PC-9 (cell line): Measurements from ENCODE around the gene MYO3B. TPM values are rescaled to one million over a fixed set of nuclear protein-coding genes. Genes with fewer than 3 reads are reported as not detected.

Experiments
- BruUV-seq: library from RNA; stranded (reverse); fragments of 400-500 nt; replicated peaks from 2 replicates; lab custom pipeline; 2021; lab: Mats Ljungman, UMichigan
- CTCF ChIA-PET: fragments of 300-600 bp; sonication (Branson Sonifier 250); formaldehyde crosslinking; loops from one replicate; lab custom pipeline; 2022; ENCODE audit warnings: antibody characterized with exemption; lab: Charles Lee
- POLR2A ChIA-PET: fragments of 300-600 bp; sonication (Branson Sonifier 250); formaldehyde crosslinking; loops from one replicate; lab custom pipeline; 2022; ENCODE audit warnings: antibody characterized with exemption; ENCODE audit not compliant: unreplicated experiment; lab: Charles Lee
- DNase-seq, 2 experiments: peaks; one replicate each; pipeline versions ENCODE4 v3.0.0 to v3.0.0-alpha.2; 2015 to 2022; ENCODE audit warnings: mixed read lengths in 1 of 2
- H2AFZ ChIP-seq: fragments of 200-600 bp; sonication (generic); 2 replicates; pipeline ENCODE4 v1.8.1; 2017; ENCODE audit warnings: antibody characterized with exemption
- H3F3A ChIP-seq: fragments of 200-600 bp; sonication (generic); 2 replicates; pipeline ENCODE4 v1.8.1; 2017; ENCODE audit warnings: antibody characterized with exemption, mild to moderate bottlenecking, low read depth; ENCODE audit not compliant: insufficient read depth
- H3K27ac ChIP-seq: fragments of 200-600 bp; sonication (generic); 2 replicates; pipeline ENCODE4 v1.6.1; 2016; ENCODE audit warnings: mixed run types
- H3K27me3 ChIP-seq: fragments of 200-600 bp; sonication (generic); 2 replicates; pipeline ENCODE4 v1.6.1; 2016; ENCODE audit warnings: low read depth, mixed run types; ENCODE audit not compliant: insufficient read depth
- H3K36me3 ChIP-seq: fragments of 200-600 bp; sonication (generic); 2 replicates; pipeline ENCODE4 v1.6.1; 2016; ENCODE audit warnings: low read depth, mixed run types
- H3K4me1 ChIP-seq: fragments of 200-600 bp; sonication (generic); replicated peaks from 2 replicates; pipeline ENCODE4 v1.6.1; 2016; ENCODE audit warnings: mixed run types; ENCODE audit not compliant: insufficient read depth
- H3K4me2 ChIP-seq: fragments of 200-600 bp; sonication (generic); 2 replicates; pipeline ENCODE4 v1.6.1; 2017; ENCODE audit warnings: mixed run types
- H3K4me3 ChIP-seq: fragments of 200-600 bp; sonication (generic); 2 replicates; pipeline ENCODE4 v1.6.1; 2016; ENCODE audit warnings: mixed run types
- H3K79me2 ChIP-seq: fragments of 200-600 bp; sonication (generic); 2 replicates; pipeline ENCODE4 v1.6.1; 2017; ENCODE audit warnings: low read depth, mixed run types
- H3K9me2 ChIP-seq: fragments of 200-600 bp; sonication (generic); 2 replicates; pipeline ENCODE4 v1.8.1; 2017; ENCODE audit warnings: mild to moderate bottlenecking; ENCODE audit not compliant: insufficient read depth
- H3K9me3 ChIP-seq: fragments of 200-600 bp; sonication (generic); 2 replicates; pipeline ENCODE4 v1.8.1; 2016; ENCODE audit warnings: low read depth; ENCODE audit not compliant: insufficient read depth
- H4K20me1 ChIP-seq: fragments of 200-600 bp; sonication (generic); 2 replicates; pipeline ENCODE4 v1.8.1; 2017; ENCODE audit not compliant: insufficient read depth
- CTCF ChIP-seq: fragments of 200-600 bp; sonication (generic); conservative IDR thresholded peaks from 2 replicates; pipeline ENCODE4 v1.6.1; 2017; ENCODE audit warnings: mixed run types, antibody characterized with exemption, mild to moderate bottlenecking, moderate library complexity
- EZH2 ChIP-seq: fragments of 200-600 bp; sonication (generic); IDR thresholded peaks from 2 replicates; pipeline ENCODE4 v1.8.0; 2017; ENCODE audit warnings: antibody characterized with exemption, low read depth
- intact Hi-C: fragments of 100-400 bp; cut with micrococcal nuclease; formaldehyde crosslinking; loops from one replicate; pipeline ENCODE4 v1.10.0; 2022; ENCODE audit not compliant: unreplicated experiment
- total RNA-seq: library from RNA; stranded (reverse); gene quantifications from 2 replicates; pipeline ENCODE4 v1.2.3, GENCODE V29; 2021

MYO3B gene
- total RNA-seq, 1 experiment from 2014 or later = 5.3 TPM

- ChIA-PET CTCF (no interaction called here), POLR2A (no interaction called here)
- Histone ChIP-seq H3K27me3 (no peaks in the 10 kb centered on the region), H2AFZ (no peak overlapping the region), H3K9me2 (no peaks in the 10 kb centered on the region), H3K9me3 (no peaks in the 10 kb centered on the region), H3F3A (peaks cover 3% of the 10 kb centered on the region), H3K36me3 (no peaks in the 10 kb centered on the region), H4K20me1 (no peaks in the 10 kb centered on the region), H3K27ac (no peak overlapping the region), H3K79me2 (no peaks in the 10 kb centered on the region), H3K4me2 (no peak overlapping the region), H3K4me1 (no peaks in the 10 kb centered on the region), H3K4me3 (no peak overlapping the region)
- intact Hi-C loops = loop anchor here (1.0 kb wide), 1 partner anchor 28 kb away; no protein-coding TSS in a partner anchor
- TF ChIP-seq EZH2 (no peak), CTCF (no peak)
- no TSS peak for BruUV-seq
- DNase-seq = no peak
Observed at GRCh38 chr2:170365003-170365402, 187.1 kb downstream of the MYO3B start.

- Histone ChIP-seq H3K4me2 (no peak overlapping the region), H3K4me1 (no peaks in the 10 kb centered on the region), H3K36me3 (no peaks in the 10 kb centered on the region), H3K4me3 (no peak overlapping the region), H3F3A (peaks cover 3% of the 10 kb centered on the region), H3K9me3 (no peaks in the 10 kb centered on the region), H3K79me2 (no peaks in the 10 kb centered on the region), H3K27ac (no peak overlapping the region), H3K9me2 (no peaks in the 10 kb centered on the region), H4K20me1 (no peaks in the 10 kb centered on the region), H2AFZ (no peak overlapping the region), H3K27me3 (no peaks in the 10 kb centered on the region)
- intact Hi-C loops = loop anchor here (1.0 kb wide), 1 partner anchor 28 kb away; no protein-coding TSS in a partner anchor
- BruUV-seq = no TSS peak
- no peak for TF ChIP-seq CTCF
- no peak for TF ChIP-seq EZH2
- ChIA-PET POLR2A (no interaction called here), CTCF (no interaction called here)
- no peak for DNase-seq
Observed at GRCh38 chr2:170365686-170366085, 187.7 kb downstream of the MYO3B start.

- ChIA-PET POLR2A (no interaction called here), CTCF (no interaction called here)
- Histone ChIP-seq H3F3A (peaks cover 3% of the 10 kb centered on the region; the same call in 1 of the 2 replicates), H4K20me1 (no peaks in the 10 kb centered on the region), H3K4me2 (no peak overlapping the region), H2AFZ (no peak overlapping the region), H3K9me3 (no peaks in the 10 kb centered on the region), H3K27me3 (no peaks in the 10 kb centered on the region), H3K9me2 (no peaks in the 10 kb centered on the region), H3K27ac (no peak overlapping the region), H3K4me1 (peaks cover 6% of the 10 kb centered on the region; the same call in 1 of the 2 replicates), H3K79me2 (no peaks in the 10 kb centered on the region), H3K36me3 (no peaks in the 10 kb centered on the region), H3K4me3 (no peak overlapping the region)
- TF ChIP-seq EZH2 (no peak), CTCF (no peak)
- intact Hi-C loops = no loop called here
- no peak for DNase-seq
- BruUV-seq = no TSS peak
Observed at GRCh38 chr2:170368370-170368769, 190.4 kb downstream of the MYO3B start.
